Measurements from ENCODE around the gene PLXDC2. TPM values are rescaled to one million over a fixed set of nuclear protein-coding genes. Genes with fewer than 3 reads are reported as not detected.

The PLXDC2 gene
- total and polyA plus RNA-seq, 2 donors (not counting 1 experiment from before 2014, with no cell fraction given): 0.07 TPM

- Mint-ChIP-seq H3K27ac (no peak overlapping the region), H3K9me3 (ENCODE audit: insufficient read depth) (no peaks in the 10 kb centered on the region), H3K4me1 (no peaks in the 10 kb centered on the region), H3K4me3 (no peak overlapping the region), H3K27me3 (no peaks in the 10 kb centered on the region)
- POLR2A ChIA-PET: no interaction called here
- ATAC-seq (ENCODE audit: low read depth) (no peak), DNase-seq (no peak)
- Histone ChIP-seq H3K9me3 (ENCODE audit: control extremely low read depth in 1 of 3, control insufficient read depth in 2 of 3, insufficient read depth in 1 of 3, low read length in 2 of 3) (no peaks in the 10 kb centered on the region), H3K79me2 (ENCODE audit: control insufficient read depth, insufficient read depth, low read length) (no peaks in the 10 kb centered on the region), H2AFZ (ENCODE audit: insufficient read depth, low read depth, low read length, poor library complexity, severe bottlenecking) (no peak overlapping the region), H3K4me3 (ENCODE audit: control extremely low read depth in 1 of 5, extremely low read depth in 1 of 5, insufficient read depth in 1 of 5, low read depth in 2 of 5, low read length in 4 of 5) (no peak overlapping the region), H3K27me3 (replicated peaks in 1 of 4; ENCODE audit: control extremely low read depth in 1 of 4, control insufficient read depth in 3 of 4, insufficient read depth in 4 of 4, low read length in 3 of 4) (no peaks in the 10 kb centered on the region), H4K20me1 (ENCODE audit: control insufficient read depth, insufficient read depth, low read length, poor library complexity, severe bottlenecking) (no peaks in the 10 kb centered on the region), H3K27ac (ENCODE audit: low read length in 2 of 2) (no peak overlapping the region), H3K4me1 (ENCODE audit: control insufficient read depth in 2 of 2, insufficient read depth in 2 of 2, low read length in 2 of 2) (no peaks in the 10 kb centered on the region), H3K9ac (ENCODE audit: low read length) (no peak overlapping the region), H3K4me2 (replicated peaks; ENCODE audit: low read depth, low read length, poor library complexity, severe bottlenecking) (no peak overlapping the region), H3K36me3 (replicated peaks in 1 of 2; ENCODE audit: control extremely low read depth in 1 of 2, control insufficient read depth in 1 of 2, extremely low read depth in 1 of 2, insufficient read depth in 2 of 2, low read length in 1 of 2) (no peaks in the 10 kb centered on the region)
- CTCF ChIA-PET: no interaction called here
- intact Hi-C loops (cut with micrococcal nuclease): no loop called here
- no peak for TF ChIP-seq CTCF (IDR thresholded peaks at IDR 0.05)
- TF ChIP-seq EZH2 (IDR thresholded peaks at IDR 0.05; ENCODE audit: borderline replicate concordance, insufficient read depth, low read depth, low read length, poor library complexity, severe bottlenecking): no peak
- no CpG with 5 or more reads among the region's 2 CpGs for WGBS (ENCODE audit: insufficient coverage)
Observed at GRCh38 chr10:20146004-20146403, 329.8 kb downstream of the PLXDC2 start.

GRCh38 chr10:20147684-20148083 is 331.5 kb downstream of the PLXDC2 start:
- ChIA-PET CTCF (no interaction called here), POLR2A (no interaction called here)
- Histone ChIP-seq H3K4me1 (ENCODE audit: control insufficient read depth in 2 of 2, insufficient read depth in 2 of 2, low read length in 2 of 2) (no peaks in the 10 kb centered on the region), H3K27me3 (replicated peaks in 1 of 4; ENCODE audit: control extremely low read depth in 1 of 4, control insufficient read depth in 3 of 4, insufficient read depth in 4 of 4, low read length in 3 of 4) (no peaks in the 10 kb centered on the region), H3K4me3 (ENCODE audit: control extremely low read depth in 1 of 5, extremely low read depth in 1 of 5, insufficient read depth in 1 of 5, low read depth in 2 of 5, low read length in 4 of 5) (no peak overlapping the region), H3K36me3 (replicated peaks in 1 of 2; ENCODE audit: control extremely low read depth in 1 of 2, control insufficient read depth in 1 of 2, extremely low read depth in 1 of 2, insufficient read depth in 2 of 2, low read length in 1 of 2) (no peaks in the 10 kb centered on the region), H3K79me2 (ENCODE audit: control insufficient read depth, insufficient read depth, low read length) (no peaks in the 10 kb centered on the region), H3K27ac (ENCODE audit: low read length in 2 of 2) (no peak overlapping the region), H4K20me1 (ENCODE audit: control insufficient read depth, insufficient read depth, low read length, poor library complexity, severe bottlenecking) (no peaks in the 10 kb centered on the region), H3K9ac (ENCODE audit: low read length) (no peak overlapping the region), H3K9me3 (ENCODE audit: control extremely low read depth in 1 of 3, control insufficient read depth in 2 of 3, insufficient read depth in 1 of 3, low read length in 2 of 3) (no peaks in the 10 kb centered on the region), H3K4me2 (replicated peaks; ENCODE audit: low read depth, low read length, poor library complexity, severe bottlenecking) (no peak overlapping the region), H2AFZ (ENCODE audit: insufficient read depth, low read depth, low read length, poor library complexity, severe bottlenecking) (no peak overlapping the region)
- H3K9me3 Mint-ChIP-seq (ENCODE audit: insufficient read depth): no peaks in the 10 kb centered on the region
- WGBS (ENCODE audit: insufficient coverage): no CpG with 5 or more reads among the region's 2 CpGs
- no peaks in the 10 kb centered on the region for H3K4me1 Mint-ChIP-seq
- DNase-seq (no peak), ATAC-seq (ENCODE audit: low read depth) (no peak)
- no peak for TF ChIP-seq EZH2 (IDR thresholded peaks at IDR 0.05; ENCODE audit: borderline replicate concordance, insufficient read depth, low read depth, low read length, poor library complexity, severe bottlenecking)
- TF ChIP-seq CTCF (IDR thresholded peaks at IDR 0.05): no peak
- H3K27ac Mint-ChIP-seq: no peak overlapping the region
- H3K4me3 Mint-ChIP-seq: no peak overlapping the region
- H3K27me3 Mint-ChIP-seq: no peaks in the 10 kb centered on the region
- intact Hi-C loops (cut with micrococcal nuclease): no loop called here

Measured in B cell (primary cell).